GM19463 (cell line): ENCODE results near the gene TECRL.

Experiments used
- ATAC-seq: cut with Tn5 transposase; IDR thresholded peaks from one replicate; pipeline ENCODE4 v1.9.1; 2021; ENCODE audit warnings: mild to moderate bottlenecking, moderate library complexity; ENCODE audit not compliant: unreplicated experiment

Gene TECRL

GRCh38 chr4:64330143-64330542 lies 79.1 kb downstream of the TECRL start:
- ATAC-seq, result no peak

DNA sequence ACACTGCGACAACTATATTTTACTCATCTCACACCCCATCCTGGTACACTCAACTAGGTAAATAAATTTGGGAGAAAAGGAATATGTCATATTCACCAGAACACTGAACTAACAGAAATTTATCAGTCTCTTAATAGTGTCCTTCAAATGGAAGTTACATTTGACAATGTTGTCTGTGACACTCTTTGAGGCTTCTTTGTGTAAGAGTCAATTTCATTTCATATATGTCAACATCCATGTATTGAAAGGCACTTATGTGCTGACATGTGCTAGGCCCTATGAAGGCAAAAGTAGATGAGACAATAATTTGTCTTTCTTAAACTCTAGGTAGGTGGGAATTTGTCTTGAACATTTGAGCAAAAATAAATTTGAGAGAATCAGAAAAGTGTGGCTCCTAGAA lies 82.0 kb downstream of the TECRL start:
- ATAC-seq, result no peak

DNA sequence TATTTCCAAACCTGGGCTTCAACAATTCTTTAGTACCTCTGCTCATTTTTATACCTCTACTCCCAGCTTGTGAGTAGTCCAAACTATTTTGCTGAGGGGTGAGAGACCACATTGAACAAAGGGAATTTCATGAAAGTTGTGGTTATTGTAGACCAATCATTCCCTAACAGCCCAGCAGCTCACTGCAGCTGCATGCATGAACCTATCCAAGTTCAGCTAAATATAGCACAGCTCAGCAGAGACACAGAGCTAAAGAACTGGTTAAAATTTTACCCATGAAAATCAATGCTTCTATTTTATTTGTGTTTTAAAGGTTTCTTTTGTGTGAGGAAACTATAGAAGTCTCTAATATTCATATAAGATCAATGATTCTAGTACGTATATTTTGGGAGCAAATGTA lies 82.7 kb downstream of the TECRL start:
- ATAC-seq, result no peak

GRCh38 chr4:64306255-64306565 lies 103.0 kb downstream of the TECRL start:
- ATAC-seq, result no peak

GRCh38 chr4:64305565-64306254 lies 103.5 kb downstream of the TECRL start:
- peak; percentile 67 for ATAC-seq

- ATAC-seq, result no peak
These were observed 136.8 kb downstream of the TECRL start for GRCh38 chr4:64272432-64272831.

DNA sequence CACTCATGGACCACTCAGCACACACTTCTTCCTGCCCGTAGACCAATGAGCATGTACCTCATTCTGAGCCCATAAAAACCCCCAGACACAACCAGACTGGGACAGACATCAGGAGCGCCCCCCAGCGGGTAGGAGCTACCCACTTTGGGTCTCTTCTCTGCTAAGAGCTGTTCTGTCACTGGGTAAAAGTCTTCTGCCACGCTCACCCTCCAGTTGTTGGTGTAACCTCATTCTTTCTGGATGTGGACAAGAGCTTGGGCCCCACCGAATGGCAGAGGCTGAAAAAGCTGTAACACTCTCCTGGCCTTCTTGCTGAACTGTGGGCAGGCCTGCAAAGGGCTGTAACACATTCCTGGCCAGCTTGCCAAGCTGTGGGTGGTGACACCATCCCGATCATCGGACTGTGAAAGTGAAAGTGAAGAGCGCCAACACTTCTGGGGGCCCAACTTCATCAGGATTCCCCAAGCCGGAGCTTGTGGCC lies 137.6 kb downstream of the TECRL start:
- ATAC-seq, result no peak

DNA sequence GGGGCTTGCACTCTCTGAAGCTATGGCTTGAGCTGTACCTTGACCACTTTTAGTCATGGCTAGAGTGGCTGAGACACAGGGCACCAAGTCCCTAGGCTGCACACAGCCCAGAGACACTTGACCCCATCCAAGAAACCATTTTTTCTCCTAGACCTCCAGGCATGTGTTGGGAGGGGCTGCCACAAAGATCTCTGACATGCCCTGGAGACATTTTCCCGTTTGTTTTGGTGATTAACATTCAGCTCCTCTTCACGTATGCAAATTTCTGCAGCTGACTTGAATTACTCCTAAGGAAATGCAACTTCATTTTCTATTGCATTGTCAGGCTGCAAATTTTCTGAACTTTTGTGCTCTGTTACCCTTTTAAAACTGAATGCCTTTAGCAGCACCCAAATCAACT lies 142.6 kb downstream of the TECRL start:
- ATAC-seq, result no peak

GRCh38 chr4:64266263-64266662 lies 143.0 kb downstream of the TECRL start:
- no peak for ATAC-seq

GRCh38 chr4:64251781-64252180 lies 157.5 kb downstream of the TECRL start:
- ATAC-seq, result no peak

DNA sequence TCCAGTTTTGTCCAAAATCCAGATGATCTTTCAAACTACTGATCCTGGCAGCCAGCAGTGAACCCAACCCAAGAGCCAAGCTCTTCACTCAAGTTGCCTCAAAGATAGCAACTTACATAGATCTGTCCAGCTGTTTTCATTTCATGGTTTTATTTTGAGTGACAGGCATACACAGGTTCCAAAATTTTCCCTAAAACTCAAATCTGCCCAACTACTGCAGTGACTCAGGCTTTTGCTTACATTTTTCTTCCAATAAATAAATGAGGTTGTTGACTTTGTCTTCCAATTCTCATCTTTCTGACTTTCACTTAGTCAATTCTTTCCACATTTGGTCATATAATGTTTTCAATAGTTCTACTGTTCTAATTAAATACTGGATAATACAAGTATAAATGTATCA lies 158.8 kb downstream of the TECRL start:
- no peak for ATAC-seq

GRCh38 chr4:64250061-64250460 lies 159.2 kb downstream of the TECRL start:
- ATAC-seq, result no peak

- no peak for ATAC-seq
These were observed 161.1 kb downstream of the TECRL start for GRCh38 chr4:64248186-64248585.

DNA sequence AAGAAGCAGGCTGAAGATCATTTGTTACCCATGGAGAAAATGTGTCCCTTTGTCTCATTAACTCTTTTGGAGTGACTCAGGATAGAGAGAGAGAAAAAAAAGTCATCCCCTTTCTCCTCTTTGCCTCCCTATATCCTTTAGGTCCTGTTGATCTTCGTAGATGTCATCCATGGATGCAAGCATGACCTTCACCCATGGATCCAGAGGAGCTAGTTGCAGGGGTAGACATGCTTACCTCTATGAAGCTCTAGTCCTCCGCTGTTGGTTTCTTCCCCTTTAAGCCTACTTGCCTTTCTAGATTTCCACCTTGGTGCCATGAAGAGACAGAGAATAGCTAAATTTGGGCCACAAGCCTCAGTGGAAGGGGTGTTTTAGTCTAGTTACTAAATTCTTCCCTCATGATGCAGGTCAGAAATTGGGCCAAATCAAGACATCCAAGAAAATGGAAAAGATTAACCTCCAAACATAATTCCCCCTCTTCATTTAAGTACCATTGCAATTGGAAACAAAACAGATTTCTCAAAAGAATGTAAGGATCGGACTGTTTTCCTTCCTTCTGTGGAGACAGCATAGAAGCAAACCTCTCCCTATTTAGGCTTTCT lies 178.4 kb downstream of the TECRL start:
- no peak for ATAC-seq
